ENCODE data around the gene CPNE2.

Gene CPNE2

GRCh38 chr16:57051696-57052228, 40.6 kb upstream of the CPNE2 start:
- no peak for TF ChIP-seq CTCF (IDR thresholded peaks at IDR 0.05; ENCODE audit: extremely low read depth, missing control alignments)

GRCh38 chr16:57053206-57053605, 39.2 kb upstream of the CPNE2 start:
- no peak for TF ChIP-seq CTCF (IDR thresholded peaks at IDR 0.05; ENCODE audit: extremely low read depth, missing control alignments)
- DNase-seq (ENCODE audit: low spot score) = no peak

More at GRCh38 chr16:57051696-57052228, 40.6 kb upstream of the CPNE2 start:
- DNase-seq (ENCODE audit: low spot score) = peak; percentile 45

- no peak for TF ChIP-seq CTCF (IDR thresholded peaks at IDR 0.05; ENCODE audit: extremely low read depth, missing control alignments)
- no peak for DNase-seq (ENCODE audit: low spot score)
Observed at GRCh38 chr16:57054338-57054737, 38.0 kb upstream of the CPNE2 start.

GRCh38 chr16:57054771-57055170, 37.6 kb upstream of the CPNE2 start:
- DNase-seq (ENCODE audit: low spot score) = no peak
- no peak for TF ChIP-seq CTCF (IDR thresholded peaks at IDR 0.05; ENCODE audit: extremely low read depth, missing control alignments)

- no peak for DNase-seq (ENCODE audit: low spot score)
- no peak for TF ChIP-seq CTCF (IDR thresholded peaks at IDR 0.05; ENCODE audit: extremely low read depth, missing control alignments)
Observed at GRCh38 chr16:57055671-57056070, 36.7 kb upstream of the CPNE2 start.

GRCh38 chr16:57058291-57058861, 34.0 kb upstream of the CPNE2 start:
- DNase-seq (ENCODE audit: low spot score) = no peak
- no peak for TF ChIP-seq CTCF (IDR thresholded peaks at IDR 0.05; ENCODE audit: extremely low read depth, missing control alignments)

GRCh38 chr16:57060323-57061083, 31.9 kb upstream of the CPNE2 start:
- no peak for DNase-seq (ENCODE audit: low spot score)
- no peak for TF ChIP-seq CTCF (IDR thresholded peaks at IDR 0.05; ENCODE audit: extremely low read depth, missing control alignments)

Data from GM20000 (cell line).